Measurements from ENCODE around the gene DCAF6. TPM values are rescaled to one million over a fixed set of nuclear protein-coding genes. Genes with fewer than 3 reads are reported as not detected.

DCAF6 gene
- total RNA-seq, 1 experiment from 2014 or later, result 31.9 TPM

GRCh38 chr1:167957710-167958109, 21.2 kb downstream of the DCAF6 start:
- H3K4me1 ChIP-seq (ENCODE audit: insufficient read depth, low read length, poor library complexity, severe bottlenecking), result no peaks in the 10 kb centered on the region
- intact Hi-C loops (cut with micrococcal nuclease; ENCODE audit: unreplicated experiment), result no loop called here
- BruUV-seq (replicated peaks), result no TSS peak
- no peaks in the 10 kb centered on the region for H3K9me3 ChIP-seq (ENCODE audit: low read depth, low read length, poor library complexity, severe bottlenecking)
- CTCF ChIA-PET, result no interaction called here
- H3K27me3 ChIP-seq (replicated peaks; ENCODE audit: insufficient read depth, low read depth, low read length, poor library complexity), result no peaks in the 10 kb centered on the region
- H3K4me3 ChIP-seq (ENCODE audit: low read depth, low read length, poor library complexity, severe bottlenecking), result no peak overlapping the region
- peaks cover 11% of the 10 kb centered on the region for H3K36me3 ChIP-seq (ENCODE audit: insufficient read depth, low read length, poor library complexity, severe bottlenecking)
- DNase-seq (ENCODE audit: low spot score), result no peak
- H3K27ac ChIP-seq (ENCODE audit: low read depth, low read length, poor library complexity, severe bottlenecking), result no peak overlapping the region
- POLR2A ChIA-PET (ENCODE audit: low non-redundant PET), result no interaction called here
- no peak for TF ChIP-seq EZH2 (IDR thresholded peaks at IDR 0.05; ENCODE audit: borderline replicate concordance, low read depth, low read length, poor library complexity, severe bottlenecking)
- TF ChIP-seq, protein P1, sequence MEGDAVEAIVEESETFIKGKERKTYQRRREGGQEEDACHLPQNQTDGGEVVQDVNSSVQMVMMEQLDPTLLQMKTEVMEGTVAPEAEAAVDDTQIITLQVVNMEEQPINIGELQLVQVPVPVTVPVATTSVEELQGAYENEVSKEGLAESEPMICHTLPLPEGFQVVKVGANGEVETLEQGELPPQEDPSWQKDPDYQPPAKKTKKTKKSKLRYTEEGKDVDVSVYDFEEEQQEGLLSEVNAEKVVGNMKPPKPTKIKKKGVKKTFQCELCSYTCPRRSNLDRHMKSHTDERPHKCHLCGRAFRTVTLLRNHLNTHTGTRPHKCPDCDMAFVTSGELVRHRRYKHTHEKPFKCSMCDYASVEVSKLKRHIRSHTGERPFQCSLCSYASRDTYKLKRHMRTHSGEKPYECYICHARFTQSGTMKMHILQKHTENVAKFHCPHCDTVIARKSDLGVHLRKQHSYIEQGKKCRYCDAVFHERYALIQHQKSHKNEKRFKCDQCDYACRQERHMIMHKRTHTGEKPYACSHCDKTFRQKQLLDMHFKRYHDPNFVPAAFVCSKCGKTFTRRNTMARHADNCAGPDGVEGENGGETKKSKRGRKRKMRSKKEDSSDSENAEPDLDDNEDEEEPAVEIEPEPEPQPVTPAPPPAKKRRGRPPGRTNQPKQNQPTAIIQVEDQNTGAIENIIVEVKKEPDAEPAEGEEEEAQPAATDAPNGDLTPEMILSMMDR (conservative IDR thresholded peaks at IDR 0.05; ENCODE audit: low read depth, low read length), result no peak

DNA sequence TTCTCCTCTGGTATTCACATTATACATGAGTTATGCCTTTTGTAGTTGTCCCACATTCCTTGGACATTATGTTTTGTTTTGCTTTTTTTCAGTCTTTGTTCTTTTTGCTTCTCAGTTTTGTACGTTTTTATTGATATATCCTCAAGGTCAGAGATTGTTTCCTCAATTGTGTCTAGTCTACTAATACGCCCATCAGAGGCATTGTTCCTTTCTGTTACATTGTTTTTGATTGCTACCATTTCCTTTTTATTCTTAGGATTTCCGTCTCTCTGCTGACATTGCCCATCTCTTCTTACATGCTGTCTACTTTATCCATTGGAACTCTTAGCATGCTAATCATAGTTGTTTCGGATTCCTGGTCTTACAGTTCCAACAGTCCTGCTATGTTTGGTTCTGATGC, 28.2 kb downstream of the DCAF6 start:
- Histone ChIP-seq H3K9me3 (ENCODE audit: low read depth, low read length, poor library complexity, severe bottlenecking) (no peaks in the 10 kb centered on the region), H3K4me3 (ENCODE audit: low read depth, low read length, poor library complexity, severe bottlenecking) (no peak overlapping the region), H3K36me3 (ENCODE audit: insufficient read depth, low read length, poor library complexity, severe bottlenecking) (no peaks in the 10 kb centered on the region), H3K4me1 (ENCODE audit: insufficient read depth, low read length, poor library complexity, severe bottlenecking) (no peaks in the 10 kb centered on the region), H3K27me3 (replicated peaks; ENCODE audit: insufficient read depth, low read depth, low read length, poor library complexity) (no peaks in the 10 kb centered on the region), H3K27ac (ENCODE audit: low read depth, low read length, poor library complexity, severe bottlenecking) (no peak overlapping the region)
- DNase-seq (ENCODE audit: low spot score), result no peak
- intact Hi-C loops (cut with micrococcal nuclease; ENCODE audit: unreplicated experiment), result no loop called here
- ChIA-PET POLR2A (ENCODE audit: low non-redundant PET) (no interaction called here), CTCF (no interaction called here)
- no TSS peak for BruUV-seq (replicated peaks)
- TF ChIP-seq EZH2 (IDR thresholded peaks at IDR 0.05; ENCODE audit: borderline replicate concordance, low read depth, low read length, poor library complexity, severe bottlenecking), result no peak
- TF ChIP-seq, protein P1 (conservative IDR thresholded peaks at IDR 0.05; ENCODE audit: low read depth, low read length), result no peak

GRCh38 chr1:167966050-167966449, 29.6 kb downstream of the DCAF6 start:
- H3K4me3 ChIP-seq (ENCODE audit: low read depth, low read length, poor library complexity, severe bottlenecking), result no peak overlapping the region
- intact Hi-C loops (cut with micrococcal nuclease; ENCODE audit: unreplicated experiment), result no loop called here
- TF ChIP-seq EZH2 (IDR thresholded peaks at IDR 0.05; ENCODE audit: borderline replicate concordance, low read depth, low read length, poor library complexity, severe bottlenecking), result no peak
- TF ChIP-seq, protein P1 (conservative IDR thresholded peaks at IDR 0.05; ENCODE audit: low read depth, low read length), result no peak
- BruUV-seq (replicated peaks), result no TSS peak
- no peaks in the 10 kb centered on the region for H3K9me3 ChIP-seq (ENCODE audit: low read depth, low read length, poor library complexity, severe bottlenecking)
- ChIA-PET CTCF (no interaction called here), POLR2A (ENCODE audit: low non-redundant PET) (no interaction called here)
- H3K4me1 ChIP-seq (ENCODE audit: insufficient read depth, low read length, poor library complexity, severe bottlenecking), result no peaks in the 10 kb centered on the region
- DNase-seq (ENCODE audit: low spot score), result no peak
- H3K27me3 ChIP-seq (replicated peaks; ENCODE audit: insufficient read depth, low read depth, low read length, poor library complexity), result no peaks in the 10 kb centered on the region
- H3K36me3 ChIP-seq (ENCODE audit: insufficient read depth, low read length, poor library complexity, severe bottlenecking), result no peaks in the 10 kb centered on the region
- H3K27ac ChIP-seq (ENCODE audit: low read depth, low read length, poor library complexity, severe bottlenecking), result no peak overlapping the region
